GM19397 (cell line): ENCODE results near the gene XAB2.

ENCODE experiments used
- ATAC-seq: cut with Tn5 transposase; IDR thresholded peaks from one replicate; pipeline ENCODE4 v1.9.1; 2021; ENCODE audit warnings: mild to moderate bottlenecking, moderate library complexity; ENCODE audit not compliant: unreplicated experiment

Gene XAB2

DNA sequence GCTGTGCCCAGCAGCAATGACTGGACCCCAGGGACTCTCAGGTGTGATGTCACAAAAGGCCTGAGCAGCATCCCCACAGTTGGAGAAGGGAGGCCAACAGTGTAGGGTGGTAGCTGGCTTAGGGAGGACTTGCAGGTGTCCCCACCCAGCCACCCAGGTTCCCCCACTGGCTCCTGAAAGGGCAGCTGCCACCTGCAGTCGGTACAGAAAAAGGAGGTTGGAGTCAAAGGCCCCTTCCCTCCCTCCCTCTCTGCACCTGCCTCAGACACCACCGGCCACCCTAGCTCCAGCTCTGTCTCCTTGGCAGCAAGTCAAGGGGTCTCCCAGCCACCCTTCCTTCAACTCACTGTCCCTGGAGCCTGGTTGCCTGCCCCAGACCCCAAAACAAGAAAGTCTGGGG is 4.4 kb upstream of the XAB2 start, which contains the start of gene PCP2:
Gene PCP2, minus strand, starts transcription at position 22 of the 400 bp plus-strand sequence. CDS start 262 bp downstream, outside the sequence.
- no peak for ATAC-seq

DNA sequence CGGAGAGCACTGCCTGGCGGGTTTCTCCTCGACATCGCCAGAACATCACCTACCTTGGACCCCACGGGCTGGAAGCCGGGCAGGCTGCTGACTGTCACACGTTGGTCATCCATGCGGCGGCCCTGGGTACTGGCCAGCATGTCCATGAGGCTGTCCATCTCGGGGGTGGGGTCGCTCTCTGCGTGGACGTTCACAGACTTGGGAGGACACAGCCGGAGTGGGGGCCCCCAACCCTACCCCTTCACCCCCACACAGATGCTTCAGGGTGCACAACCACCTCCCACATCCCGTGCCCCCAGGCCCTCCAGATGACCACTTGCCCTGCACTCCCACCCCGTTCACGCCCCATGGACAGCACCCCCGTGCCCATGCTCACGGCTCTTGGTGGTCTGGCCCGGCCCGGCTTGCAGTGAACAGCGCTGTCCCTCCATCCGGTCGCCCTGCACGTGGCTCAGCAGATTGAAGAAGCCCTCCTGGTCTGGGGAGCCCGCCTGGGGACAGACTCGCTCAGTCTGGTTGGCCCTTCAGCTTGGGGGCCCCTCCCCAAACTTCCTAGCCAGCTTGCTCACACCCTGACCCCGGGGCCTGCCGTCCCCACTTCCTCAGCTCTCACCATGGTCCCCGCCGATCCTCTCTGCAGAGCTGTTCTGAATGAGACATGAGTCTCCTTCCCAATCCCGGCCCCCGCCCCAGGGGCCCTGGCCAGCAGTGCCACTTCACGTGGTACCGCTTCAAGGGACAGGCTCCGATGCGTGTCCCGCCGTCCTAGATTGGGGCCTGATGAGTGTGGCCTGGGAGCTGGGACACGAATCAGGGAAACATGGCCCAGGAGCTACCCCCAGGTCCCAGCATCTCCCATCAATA is 3.2 kb upstream of the XAB2 start:
- ATAC-seq: no peak

DNA sequence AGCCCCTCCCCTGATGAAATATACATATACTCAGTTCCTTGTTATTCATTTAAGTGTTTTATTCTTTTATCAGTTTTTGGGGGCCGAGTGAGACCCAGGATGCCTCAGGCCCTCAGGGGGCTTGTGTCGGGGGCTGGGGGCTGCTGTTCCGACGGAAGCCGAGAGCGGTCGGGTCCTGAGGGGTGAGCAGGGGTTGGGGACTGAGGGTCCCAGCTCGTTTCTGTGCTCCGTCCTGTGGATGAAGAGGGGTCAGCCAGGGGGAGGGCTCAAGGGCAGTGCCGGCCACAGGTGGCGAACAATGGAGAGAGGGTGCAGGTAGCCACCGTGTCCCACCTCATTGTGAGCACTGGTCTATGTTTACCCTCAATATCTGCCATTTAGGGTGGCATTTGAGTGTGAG is 2.2 kb upstream of the XAB2 start:
- ATAC-seq: no peak

DNA sequence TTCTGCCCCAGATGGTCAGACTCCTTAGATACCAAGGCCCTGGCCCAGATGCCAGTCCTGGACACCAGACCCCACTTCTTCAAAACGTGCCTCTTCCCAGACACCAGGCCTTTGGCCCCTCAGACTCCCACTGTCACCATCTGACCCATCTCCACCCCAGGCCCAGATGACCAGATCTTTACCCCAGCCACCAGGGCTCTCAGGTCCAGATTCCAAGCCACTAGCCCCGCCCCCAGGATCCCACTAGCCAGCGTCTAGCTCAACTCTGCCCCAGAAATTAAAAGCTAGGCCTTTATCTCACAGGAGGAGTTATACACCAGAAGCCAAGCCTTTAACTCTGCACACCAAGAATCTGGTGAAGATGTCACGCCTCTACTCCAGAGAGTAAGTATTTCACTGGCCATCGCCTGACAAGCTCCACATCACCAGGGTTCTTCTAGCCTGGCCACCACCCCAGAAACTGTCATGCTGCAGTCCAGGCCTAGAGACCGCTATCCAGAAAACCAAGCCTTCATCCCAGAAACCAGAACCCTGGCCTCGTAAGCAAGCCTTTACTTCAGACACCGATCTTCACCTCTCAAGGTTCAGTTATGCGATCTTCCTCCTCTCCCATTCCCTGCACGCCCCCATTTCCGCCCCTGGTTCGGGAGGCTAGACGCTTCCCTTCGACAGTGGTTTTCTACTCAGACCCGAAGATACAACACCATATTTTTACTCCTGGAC is 595 bp downstream of the XAB2 start:
- no peak for ATAC-seq

DNA sequence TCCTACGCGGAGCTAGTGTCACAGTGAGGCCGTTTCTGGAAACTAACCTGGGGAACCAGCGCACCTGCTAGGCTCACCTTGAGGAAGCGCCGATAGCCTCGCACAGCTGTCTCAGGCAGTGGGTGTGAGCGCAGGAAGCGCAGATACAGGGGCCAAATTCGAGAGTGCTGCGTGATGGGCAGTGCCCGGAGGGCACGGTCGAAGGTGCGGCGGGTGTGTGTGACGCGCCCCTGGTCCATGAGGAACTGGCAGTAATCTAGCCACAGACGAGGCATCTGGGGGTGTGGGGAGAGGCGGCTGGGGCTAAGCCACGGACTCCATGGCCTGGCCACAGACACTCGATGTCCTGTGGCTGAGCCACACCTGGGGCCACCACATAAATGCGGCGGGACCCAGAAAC is 2.2 kb downstream of the XAB2 start:
- ATAC-seq: no peak

DNA sequence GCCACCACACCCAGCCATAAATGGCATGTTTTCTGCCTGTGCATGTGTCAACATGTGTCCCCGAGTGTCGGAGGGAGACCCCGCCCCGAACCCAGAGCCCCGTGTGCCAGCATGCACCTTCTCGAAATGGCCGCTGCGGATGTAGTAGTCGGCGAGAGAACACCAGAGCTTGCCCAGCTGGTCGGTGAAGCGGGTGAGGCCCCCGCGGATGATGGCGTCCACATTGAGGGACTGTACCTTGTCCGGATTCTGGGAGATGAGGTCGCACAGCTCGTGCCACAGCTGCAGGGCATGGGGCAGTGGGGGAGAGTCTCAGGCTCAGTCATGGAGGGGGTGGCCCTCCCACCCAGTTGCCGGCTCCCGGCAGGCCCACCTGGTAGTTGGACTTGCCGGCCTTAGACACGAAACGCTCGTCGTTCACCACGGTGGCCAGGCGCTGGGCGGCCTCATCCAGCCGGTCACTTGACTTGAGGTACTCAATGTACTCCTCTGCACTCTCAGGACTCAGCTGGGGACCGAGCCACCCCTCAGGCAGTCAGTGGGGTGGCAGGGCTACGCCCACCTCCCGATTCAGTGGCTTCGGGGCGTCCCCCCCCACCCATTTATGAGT is 3.5 kb downstream of the XAB2 start:
- no peak for ATAC-seq

DNA sequence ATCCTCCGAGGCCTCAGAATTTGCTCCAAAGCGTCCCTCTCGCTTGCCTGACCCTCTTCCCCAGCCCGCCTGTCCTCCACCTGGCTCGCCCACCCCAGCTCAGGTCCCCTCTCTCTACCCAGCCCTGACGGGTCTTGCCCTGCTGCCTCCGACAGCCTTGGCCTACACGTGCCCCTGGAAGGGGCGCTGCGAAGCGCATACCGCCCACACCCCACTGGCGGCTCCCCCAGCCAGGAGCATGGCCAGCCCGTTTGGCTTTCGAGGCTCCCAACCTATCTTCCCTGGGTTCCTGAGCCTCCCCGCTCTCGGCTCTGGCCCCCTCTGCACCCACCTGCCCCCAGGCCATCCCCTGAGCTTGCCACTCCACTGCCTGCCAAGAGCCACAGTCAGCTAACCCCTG is 4.5 kb downstream of the XAB2 start:
- no peak for ATAC-seq

DNA sequence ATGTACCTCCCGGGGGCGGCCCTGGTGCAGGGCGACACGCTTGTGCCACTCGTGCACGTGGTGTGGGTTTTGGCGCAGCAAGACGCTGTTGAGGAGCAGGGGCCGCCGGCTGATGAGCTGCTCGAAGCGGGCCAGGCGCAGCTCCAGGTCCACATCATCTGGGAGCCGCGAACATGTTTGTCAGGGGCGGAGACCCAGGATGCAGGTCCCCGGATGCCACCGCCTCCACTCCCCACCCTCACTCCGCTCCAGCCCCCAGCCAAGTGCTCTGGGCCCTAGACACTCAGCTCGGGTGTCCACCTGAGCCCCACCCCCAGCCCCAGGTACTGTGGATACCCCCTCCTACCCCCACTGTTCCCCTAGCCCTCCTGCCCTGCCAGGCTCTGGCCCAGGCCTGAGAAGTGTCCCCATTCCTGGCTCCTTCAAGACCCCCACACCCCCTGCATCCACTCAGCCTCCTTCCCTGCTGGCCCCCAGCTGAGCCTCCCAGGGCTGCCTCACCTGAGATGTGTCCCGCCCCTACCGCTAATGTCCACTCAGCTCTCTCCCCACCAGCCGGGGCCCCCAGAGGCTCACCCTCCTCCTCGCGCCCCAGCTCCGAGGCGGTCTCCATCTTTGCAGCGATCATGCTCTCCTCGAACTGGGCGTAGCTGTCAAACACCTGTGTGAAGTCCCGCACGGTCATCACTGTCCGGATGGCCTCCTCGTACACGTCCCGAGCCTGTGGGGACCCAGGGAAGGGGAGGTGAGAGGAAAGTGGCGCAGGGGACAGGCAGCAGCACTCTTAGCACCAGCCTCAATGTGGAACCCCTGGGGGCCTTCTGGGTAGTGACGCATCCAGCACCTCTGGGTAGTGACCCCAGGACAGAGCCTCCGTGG is 5.4 kb downstream of the XAB2 start:
- no peak for ATAC-seq

DNA sequence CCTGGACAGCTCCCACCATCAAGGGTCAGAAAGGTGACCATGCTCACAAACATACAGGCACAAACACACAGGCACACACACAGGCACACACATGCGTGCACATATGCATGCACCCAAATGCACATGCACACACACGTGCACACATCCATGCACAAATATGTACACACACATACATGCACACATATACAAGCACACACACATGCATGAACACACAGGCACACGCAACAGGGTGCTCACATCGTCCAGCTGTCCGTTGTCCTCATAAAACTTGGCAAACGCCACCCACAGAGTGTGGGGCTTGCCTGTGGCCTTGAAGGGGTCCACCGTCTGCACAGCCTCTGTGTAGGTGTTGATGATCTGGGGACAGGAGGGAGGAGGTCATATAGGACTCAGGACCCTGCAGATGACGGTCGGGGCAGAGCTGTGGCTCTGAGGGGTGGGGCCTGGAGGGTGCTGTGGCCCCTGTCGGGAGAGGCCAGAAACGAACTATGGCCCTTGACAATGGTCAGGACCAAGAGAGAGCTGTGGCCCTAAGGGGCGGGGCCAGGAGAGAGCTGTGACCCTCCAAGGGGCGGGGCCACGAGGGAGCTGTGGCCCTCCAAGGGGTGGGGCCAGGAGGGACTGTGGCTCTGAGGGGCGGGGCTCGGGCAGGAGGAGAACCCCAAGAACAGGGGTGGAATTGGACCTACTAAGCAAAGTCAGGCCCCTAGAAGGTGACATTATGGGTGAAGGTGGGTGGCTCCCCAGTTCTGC is 6.2 kb downstream of the XAB2 start:
- no peak for ATAC-seq

DNA sequence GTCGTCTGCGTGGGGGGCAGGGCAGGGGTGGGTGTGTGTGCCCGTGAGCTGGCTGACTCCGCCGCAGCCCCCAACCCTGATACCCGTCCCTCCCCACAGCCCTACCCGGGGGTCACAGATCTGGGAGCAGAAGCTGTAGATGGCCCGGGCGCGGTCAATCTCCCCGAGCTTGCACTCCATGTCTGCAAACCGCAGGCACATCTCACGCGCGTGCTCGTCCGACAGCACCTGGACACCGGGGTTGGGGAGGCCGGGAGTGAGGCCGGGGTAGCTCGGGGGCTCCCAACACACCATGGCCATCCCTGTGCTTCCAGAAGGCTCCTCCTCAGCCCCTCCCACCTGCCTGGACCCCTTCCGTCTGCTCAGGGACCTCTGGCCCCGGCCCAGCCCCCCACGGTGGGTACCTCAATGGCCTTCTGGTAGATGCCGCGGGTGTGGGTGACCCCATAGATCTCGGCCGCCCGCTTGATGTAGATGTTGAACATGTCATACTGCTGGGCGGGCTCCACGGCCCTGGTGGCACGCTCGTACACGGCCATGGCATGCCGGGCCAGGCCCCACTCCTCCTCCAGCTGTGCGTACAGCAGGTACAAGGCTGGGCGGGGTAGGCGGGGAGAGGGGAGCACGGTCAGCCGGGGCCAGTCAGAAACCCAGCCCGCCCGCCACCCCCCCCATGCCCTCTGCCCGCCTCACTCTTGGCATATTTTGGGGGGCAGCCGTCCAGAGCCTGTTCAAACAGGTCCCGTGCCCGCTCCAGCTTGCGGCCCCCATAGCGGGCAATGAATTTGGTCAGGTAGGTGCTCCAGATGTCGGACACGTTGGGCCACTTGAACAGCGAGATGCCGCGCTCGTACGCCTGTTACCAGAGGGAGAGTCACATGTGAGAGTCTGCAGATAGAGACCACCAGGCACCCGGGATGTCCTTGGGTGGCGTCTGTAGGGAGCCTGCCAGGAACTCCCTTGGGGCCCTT is 8.6 kb downstream of the XAB2 start:
- ATAC-seq: no peak

DNA sequence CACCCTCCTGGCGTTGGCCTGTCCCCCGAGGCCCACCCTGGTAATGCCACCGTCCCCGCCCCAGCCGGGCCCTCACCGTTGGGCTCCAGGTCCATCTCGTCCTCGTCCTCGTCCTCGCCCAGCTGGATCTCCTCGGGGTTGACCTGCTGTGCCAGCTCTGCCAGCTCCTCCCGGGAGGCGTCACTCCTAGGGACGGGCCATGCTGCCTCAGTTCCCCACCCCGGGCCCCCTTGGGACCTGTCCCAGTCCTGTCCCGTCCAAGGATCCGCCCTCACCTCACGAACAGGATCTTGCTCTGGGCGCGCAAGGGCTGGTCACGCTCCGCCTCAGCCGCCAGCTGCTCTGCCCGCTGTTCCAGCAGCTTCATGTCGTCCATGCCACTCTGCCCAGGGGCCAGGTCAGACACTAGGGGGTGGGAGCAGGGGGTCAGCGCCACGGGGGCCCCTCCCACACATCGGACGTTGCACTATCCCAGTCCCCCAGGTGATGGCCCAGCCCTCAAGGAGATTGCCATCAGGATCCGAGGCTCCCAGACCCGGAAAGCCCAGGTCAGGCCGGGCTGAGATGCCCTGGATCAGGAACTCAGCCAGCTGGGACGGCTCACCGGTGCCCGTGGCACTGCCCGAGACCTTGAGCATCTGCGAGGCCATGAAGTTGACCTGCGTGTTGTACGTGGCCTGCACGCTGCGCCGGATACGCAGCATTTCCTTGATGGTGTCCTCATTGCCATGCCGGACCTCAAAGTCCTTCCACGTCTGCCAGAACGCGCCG is 9.5 kb downstream of the XAB2 start:
- no peak for ATAC-seq

DNA sequence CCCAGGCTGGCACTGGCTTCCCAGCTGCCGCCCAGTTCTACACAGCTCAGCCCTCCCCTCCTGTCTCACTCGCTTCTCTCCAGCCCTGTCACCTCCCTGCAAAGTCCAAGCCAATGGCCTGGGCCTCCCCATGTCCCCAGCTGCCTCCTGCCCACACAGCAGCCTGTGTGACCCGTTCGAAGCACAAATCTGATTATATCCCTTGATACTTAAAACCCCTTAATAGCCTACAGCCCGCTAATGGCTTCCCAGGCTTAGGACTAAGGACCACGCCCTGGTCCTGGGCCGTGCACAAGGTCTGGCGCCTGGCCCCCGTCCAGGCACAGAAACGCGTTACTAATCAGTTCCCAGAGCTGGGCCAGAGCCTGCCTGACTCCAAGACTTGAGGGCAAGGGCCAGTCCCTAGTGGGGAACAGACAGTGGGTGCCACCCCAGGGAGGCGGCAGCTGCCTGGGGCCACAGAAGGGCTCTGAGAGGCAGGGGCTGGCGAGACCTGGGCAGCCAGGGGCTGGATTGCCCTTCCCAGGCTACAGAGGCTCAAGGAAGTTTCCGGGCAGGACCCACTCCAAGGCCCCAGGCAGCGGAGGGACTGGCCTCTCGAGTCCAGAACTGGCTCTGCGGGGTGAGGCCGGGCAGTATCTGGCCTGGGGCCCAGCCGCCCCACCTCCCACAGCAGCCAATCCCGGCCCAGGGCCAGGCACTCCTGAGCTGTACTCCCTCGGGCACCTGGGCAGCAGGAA is 10.4 kb downstream of the XAB2 start:
- ATAC-seq: no peak

DNA sequence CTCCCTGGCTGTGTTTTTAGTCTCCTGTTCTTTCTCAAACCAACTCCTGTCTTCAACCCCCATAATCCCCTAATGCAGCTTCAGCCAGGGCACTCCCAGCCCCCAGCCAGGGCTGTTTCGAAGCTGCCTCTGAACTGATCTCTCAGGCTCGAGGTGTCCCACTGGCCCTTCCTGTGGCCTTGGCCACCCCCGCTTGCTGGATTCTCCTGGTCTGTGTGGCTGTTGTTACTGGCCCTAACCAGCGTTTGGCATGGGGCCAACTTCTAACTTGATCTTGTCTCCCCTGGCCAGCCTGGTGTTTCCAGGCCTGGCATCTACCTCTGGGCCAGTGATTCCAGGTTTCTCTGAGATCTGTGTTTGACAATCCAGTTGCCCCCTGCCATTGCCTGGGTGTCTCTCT is 11.0 kb downstream of the XAB2 start:
- no peak for ATAC-seq

DNA sequence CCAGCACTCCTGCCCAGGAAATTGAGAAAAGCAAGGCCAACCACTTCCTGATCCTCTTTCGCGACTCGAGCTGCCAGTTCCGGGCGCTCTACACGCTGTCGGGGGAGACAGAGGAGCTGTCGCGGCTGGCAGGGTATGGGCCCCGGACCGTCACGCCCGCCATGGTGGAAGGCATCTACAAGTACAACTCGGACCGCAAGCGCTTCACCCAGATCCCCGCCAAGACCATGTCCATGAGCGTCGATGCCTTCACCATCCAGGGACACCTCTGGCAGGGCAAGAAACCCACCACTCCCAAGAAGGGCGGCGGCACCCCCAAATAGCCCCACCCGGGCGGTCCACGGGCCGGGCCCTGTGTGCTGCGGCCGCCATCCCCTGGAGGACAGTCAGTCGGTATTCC is 11.6 kb downstream of the XAB2 start:
- ATAC-seq: no peak

DNA sequence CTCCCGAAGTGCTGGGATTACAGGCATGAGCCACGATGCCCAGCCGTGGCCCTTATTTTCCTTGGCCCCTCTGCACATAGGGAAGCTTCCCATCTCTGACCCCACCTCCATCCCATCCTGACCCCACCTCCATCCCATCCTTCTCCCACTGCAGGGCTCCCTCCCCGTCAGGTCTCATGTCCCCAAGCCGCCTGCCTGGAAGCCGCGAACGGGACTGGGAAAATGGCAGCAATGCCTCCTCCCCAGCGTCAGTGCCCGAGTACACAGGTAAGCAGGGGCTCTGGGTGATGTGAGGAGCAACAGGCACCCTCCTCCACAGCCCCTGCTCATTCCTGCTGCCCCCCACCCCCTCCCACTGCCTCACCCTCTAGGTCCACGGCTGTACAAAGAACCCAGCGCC is 12.2 kb downstream of the XAB2 start:
- no peak for ATAC-seq

DNA sequence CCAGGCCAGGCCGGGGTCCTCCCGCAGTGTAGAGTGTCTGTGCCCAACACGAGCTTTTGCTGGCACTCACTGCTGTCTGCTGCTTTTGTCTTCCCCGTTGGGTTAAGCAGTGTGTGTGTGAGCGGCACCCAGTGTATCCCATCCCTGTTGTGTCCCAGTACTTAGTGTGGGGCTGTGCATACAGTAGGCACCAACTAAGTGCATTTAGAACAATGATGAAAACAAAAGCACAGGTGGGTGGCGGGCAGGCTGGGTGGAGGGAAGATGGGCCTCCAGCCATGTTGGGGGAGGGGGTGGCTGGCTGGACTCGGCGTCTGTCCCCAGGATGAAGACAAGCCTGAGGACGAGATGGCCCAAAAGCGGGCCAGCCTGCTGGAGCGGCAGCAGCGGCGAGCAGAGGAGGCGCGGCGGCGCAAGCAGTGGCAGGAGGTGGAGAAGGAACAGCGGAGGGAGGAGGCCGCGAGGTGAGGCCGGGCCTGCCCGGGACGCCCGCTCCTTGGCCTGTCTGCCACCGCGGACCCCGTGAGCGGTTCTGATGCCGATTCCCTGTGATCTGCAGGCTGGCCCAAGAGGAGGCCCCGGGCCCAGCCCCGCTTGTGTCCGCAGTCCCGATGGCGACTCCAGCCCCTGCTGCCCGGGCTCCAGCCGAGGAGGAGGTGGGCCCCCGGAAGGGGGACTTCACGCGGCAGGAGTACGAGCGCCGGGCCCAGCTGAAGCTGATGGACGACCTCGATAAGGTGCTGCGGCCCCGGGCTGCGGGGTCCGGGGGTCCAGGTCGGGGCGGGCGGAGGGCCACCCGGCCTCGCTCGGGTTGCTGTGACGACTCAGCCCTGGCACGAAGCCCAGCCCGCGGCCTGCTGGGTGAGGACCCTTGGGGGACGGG is 14.2 kb downstream of the XAB2 start:
- ATAC-seq: no peak
